KG1 (cell line): ENCODE results near the gene SCP2.

Experiments
- DNase-seq: peaks from one replicate; lab custom pipeline; 2025; lab: John Stamatoyannopoulos, UW

SCP2 gene

DNA sequence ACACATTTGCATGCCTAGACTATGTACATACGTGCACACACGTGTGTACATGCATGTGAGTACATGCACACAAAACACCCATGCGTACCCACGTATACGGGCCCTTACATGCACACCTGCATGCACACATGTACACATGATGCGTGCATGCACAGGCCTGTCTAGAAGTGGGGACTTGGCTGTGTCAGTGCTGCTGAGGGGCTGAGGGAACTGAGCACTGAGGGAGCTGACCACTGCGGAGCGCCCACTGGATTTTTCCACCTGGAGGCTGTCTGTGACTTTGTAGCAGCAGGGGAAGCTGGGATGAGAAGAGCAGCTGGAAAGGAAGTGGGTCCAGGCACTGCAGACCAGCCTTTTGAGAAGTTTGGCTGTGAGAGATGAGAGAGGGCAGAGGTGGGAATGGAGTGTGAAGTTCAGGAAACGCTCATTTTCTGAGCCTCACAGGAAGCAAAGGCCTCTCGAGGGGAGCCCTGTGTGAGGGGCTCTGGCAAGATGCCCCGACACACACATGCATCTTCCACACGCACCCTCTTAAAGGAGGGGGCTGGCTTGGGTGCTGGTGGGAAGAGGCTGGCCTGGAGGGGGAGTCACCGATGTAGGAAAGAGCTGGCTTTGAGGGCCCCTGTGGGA is 155.9 kb downstream of the SCP2 start:
- DNase-seq: no peak

DNA sequence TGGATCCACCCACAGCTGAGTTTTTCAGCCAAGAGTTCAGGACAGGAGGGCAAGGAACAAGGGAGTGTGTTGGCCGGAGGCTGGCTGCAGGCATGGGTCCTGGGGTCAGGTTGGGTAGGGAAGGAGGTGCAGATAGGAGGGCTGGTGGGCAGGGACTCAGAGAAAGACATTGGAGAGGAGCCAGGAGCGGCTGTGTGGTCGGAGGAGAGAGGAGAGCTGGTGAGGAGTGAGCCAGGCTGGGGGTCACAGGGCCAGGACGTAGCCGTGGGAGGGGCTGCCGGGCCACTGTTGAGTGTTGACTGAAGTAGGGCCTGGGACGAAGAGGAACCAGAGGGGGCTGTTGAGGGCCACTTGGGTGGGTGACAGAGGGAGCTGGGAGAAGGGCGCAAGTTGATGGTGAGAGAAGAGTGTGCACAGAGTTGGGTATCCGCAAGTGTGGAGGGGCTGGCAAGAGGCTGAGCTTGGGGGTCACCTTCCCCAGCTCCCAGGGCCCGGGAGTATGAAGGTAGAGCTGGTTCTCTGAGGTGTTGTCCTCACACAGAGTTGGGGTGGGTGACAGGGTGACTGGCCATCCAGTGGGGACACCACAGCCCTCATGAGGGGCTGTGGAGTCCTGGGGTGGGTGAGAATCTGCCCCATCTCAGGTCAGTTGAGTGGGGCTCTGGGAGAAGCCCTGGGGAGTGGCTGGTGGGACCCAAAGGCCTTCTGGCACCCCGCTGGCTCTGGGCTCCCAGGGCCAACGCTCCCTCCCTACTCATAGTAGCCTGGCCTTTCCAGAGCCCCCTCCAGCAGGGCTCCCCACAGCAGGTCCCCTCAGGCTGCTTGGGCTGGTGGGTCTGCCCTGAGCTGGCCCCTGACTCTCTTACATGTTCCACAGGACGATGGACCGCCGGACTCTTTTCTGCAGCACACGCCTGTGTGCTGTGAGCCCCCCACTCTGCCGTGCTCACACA is 156.8 kb downstream of the SCP2 start:
- DNase-seq: no peak

DNA sequence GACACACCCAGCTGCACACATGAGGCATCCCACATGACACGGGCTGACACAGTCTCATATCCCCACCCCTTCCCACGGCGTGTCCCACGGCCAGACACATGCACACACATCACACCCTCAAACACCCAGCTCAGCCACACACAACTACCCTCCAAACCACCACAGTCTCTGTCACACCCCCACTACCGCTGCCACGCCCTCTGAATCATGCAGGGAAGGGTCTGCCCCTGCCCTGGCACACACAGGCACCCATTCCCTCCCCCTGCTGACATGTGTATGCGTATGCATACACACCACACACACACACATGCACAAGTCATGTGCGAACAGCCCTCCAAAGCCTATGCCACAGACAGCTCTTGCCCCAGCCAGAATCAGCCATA is 157.5 kb downstream of the SCP2 start:
- no peak for DNase-seq

DNA sequence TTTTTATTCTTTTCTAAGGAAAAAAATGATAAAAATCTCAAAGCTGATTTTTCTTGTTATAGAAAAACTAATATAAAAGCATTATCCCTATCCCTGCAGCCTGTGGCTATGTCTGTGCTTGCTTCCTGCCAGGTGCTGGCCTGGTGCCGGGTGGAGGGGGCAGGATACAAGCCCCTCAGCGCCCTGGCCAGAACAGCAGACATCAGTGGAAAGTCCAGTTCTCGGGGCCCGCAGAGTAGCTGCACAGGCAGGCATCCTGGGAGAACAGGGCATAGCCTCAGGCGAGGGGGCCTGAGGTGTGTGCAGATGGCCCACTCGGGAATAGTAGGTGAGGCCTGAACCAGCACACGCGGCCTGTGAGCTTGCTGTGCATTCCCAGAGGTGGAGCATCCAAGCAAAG is 158.3 kb downstream of the SCP2 start:
- no peak for DNase-seq

DNA sequence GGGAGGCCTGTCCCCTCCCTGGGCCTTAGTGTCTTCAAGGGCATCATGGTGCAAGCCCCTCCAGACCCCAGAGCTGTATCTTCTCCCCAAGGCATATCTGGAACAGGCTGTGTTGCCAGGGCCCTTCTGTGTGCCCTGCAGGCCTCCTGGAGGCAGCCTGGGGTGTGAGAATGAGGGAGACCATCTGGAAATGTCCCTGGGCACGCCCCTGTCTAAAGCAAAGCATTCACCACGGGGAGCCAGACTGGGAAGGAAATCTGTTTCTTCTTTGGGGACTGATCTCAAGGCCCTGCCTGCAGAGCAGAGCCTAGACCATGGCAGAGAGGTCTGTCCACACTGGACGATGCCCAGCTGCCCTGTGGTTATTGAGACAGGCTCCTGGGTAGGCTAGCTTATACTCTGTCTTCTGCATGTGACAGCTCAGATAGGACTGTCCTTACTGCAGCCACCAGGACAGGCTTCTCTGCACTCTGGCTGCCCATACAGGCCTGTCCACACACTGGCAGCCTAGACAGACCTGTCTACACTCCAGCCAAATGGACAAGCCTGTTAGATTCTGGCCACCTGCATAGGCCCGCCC is 159.5 kb downstream of the SCP2 start:
- no peak for DNase-seq

DNA sequence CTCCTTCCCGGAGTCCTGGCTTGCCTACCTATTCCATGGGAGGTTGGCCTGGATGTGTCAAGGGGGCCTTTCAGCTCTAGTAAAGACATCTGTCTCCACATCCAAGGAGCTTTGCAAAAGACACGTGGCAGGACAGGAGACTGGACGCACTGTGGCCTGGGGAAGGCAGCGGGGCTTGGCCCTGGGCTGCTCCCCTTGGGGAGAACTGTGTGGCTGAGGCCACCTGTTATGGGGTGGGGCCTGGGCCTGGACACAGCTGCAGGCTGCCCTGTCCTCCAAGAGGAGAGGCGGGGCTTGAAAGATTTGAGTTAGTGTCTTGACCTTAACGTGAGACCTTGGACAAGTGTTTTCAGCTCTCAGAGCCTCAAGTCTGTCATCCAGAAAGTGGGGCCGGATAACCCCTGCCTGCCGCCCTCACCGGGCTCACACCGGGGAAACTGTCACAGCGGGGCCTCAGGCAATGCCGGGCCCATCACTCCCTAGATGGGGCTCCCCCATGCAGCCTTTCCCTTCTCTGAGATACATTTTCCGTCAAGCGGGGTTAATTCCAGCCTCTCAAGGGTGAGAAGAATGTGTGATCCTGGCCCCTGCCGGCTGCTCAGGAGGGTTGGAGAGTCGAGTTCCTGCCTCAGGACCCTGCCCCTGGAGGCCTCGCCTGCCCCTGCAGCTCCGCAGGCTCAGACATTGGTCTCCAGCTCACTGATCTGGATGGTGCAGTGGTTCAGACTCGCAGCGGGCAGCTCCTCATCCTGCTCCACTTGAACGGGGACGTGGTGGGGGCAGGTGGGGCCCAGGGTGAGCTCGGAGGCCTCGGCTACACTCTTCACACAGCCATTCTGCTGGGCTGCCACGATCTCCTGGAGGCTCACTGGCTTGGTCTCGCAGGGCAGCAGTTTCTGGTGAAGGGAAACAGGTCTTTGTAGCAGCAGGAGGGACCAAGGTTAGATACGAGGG is 160.5 kb downstream of the SCP2 start:
- no peak for DNase-seq

DNA sequence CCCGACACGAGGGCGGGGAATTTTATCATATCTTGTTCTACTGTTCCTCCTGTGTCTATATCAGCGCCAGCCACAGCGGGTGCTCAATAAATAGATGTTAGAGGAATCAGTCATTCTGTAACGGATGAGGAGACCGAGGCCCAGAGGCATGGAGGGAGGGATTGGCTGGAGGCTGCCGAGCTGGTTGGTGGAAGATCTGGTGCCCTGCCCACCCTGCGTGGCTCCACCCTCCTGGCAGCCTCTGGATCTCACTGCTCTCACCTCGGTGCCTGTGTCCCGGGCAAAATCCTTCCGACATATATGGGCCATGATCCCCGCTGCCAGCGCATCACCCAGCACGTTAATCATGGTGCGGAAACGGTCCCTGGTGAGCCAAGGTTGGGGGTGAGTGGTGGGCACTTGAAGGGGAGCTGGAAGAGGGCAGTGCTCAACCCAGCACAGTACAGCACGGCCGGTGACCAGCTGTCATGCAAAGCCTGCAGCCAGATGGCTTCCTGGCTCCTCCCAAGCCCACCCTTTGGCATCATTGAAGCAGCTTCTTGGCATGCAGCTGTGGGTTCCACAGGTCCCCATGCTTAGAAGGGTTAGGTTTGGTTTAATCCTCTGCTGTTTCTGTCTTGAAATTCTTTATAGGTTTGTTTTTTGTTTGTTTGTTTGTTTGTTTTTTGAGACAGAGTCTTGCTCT is 161.7 kb downstream of the SCP2 start:
- no peak for DNase-seq

DNA sequence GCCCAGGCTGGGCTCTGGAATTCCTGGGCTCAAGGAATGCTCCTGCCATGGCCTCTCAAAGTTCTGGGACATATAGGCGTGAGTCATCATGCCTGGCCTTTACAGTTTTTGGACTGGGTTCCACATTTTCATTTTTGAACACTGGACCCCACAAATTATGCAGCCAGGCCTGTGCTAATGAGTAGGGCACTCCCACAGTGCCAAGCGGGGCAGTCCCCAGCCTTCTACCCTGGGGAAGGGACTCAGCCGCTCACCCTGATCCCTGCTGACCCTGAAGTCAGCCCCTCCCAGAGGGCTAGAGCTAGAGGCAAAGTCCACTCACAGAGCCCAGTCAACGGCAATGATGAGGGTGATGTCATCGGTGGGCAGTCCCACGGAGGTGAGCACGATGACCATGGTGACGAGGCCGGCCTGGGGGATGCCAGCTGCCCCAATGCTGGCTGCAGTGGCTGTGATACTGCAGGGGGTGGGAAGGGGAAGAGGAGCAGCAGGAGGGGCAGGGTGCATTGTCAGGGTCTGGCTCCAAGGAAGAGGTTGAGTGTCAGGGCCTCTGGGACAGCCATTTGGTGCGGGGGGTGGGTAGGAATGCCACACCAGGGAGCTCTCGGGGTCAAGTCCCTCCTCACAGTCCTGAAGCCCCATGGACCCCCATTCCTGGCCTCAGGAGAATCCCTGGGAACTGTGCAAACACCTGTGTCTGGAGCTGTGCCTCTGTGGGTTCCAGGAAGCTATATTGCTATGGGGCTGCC is 162.6 kb downstream of the SCP2 start:
- no peak for DNase-seq

DNA sequence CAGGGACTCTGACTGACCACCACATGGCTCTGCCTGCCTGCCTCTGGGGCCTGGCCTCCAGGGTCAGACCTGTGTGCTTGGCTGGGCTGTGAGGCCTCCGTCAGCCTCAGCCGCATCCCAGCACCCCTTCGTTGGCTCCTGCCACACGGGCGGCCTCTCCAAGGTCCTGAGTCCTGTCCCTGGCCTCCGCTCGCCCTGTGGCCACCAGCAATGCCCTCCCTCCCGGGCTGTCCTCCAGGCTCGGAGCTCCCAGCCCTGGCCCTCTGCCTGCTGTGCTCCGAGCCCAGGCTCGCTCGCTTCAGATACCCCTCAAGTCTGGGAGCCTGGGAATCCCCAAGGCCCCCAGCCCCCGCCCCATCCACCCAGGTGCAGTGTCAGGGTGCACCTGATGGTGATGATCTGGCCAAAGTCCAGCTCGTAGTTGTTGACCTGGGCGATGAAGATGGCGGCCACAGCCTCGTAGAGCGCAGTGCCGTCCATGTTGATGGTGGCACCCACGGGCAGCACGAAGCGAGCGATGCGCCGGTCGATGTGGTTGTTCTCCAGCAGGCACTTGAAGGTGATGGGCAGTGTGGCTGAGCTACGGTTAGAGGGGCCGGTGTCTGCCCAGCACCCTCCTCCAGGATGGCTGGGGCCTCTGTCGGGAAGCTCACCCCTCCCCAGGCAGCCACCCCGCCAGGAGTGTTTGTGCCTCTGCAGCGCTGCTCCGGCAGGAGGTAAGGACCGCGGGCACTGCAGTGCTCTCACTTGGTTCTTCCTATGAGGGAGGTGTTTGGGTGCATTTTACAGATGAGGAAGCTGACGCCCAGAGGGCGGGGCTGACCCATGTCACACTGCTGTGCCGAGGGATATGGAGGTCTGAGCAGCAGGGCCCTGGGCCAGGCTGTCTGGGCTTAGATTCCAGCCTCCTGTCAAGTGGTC is 163.4 kb downstream of the SCP2 start:
- no peak for DNase-seq

DNA sequence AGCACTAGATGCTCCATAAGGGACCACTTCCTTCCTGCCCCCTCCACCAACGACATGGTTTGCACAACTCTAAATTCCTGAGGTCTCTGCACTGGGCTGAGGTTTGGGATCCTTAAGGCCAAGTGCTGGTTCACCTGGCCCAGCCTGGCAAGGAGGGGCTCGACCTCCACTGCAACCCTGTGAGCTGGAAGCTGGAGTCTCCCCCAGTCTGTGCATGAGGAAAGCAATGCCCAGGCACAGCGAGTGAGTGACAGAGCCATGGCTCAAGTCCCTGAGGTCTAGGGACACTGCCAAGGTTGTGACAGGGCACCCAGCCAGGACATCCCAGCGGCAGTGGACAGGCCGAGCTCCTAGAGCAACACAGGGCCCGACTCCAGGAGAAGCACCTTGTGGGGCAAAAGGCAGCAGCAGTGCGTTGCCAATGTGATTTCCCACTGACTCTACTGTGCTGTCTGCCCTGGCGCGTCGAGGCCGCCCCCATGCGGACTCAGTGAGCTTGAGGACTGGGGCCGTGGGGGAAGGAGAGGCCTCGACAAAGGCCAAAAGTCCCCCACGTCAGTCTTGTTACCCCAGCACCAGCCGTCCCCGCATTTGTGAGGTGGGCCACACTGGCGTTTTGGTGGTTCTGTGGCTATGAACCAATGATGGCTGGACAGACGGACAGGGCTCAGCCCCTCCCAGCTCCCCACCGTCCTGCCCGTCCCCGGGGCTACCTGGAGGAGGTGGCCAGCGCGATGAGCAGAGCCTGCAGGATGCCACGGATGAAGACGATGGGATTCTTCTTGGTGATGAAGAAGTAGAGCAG is 165.0 kb downstream of the SCP2 start:
- no peak for DNase-seq

DNA sequence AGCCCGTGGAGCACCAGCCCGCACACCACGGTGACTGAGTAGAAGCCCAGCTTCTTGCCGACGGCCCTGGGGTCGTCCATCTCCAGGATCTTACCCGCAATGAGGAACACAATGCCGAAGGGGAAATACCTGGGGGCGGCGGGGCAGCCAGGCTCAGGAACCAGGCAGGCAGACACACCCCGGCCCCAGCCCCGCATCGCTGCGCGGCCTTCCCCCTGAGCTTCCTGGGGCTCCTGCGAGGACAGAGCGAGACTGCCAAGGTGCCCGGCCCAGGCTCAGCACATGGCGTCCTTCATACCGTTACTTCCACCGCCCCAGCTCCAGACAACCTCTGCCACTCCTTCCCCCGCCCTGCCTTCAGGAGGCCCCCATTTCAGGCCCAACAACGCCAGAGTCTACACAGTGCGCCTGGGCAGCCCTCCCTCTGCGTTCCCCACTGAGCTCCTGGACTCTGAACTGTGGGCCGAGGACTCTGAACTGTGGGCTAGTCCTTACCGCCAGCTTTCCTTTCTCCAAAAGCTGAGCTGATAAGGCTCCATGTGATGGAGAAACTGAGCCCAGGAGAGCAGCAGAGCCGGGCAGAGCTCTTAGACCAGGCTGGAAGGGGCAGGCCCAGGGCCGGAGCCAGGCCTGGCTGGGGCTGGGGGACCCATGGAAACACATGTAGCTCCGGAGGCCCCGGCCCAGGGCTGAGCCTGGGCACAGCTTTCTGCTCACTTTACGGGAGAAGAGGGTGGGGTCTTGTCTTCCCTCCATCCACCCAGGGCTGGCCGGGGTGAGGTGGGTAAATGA is 165.8 kb downstream of the SCP2 start:
- no peak for DNase-seq

DNA sequence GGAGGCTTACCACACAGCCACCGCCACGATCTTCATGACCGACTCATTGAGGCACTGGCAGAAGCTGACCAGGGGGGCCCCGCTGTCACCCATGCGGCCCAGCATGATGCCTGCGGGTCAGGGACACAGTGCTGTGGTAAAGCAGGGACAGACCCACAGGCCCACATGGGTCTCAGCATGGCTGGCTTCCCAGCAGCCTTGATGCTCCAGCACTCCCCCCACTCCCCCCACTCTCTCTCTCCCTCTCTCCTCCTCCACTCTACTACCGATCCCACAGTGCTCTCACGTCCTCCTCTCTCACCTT is 166.3 kb downstream of the SCP2 start:
- DNase-seq: no peak

DNA sequence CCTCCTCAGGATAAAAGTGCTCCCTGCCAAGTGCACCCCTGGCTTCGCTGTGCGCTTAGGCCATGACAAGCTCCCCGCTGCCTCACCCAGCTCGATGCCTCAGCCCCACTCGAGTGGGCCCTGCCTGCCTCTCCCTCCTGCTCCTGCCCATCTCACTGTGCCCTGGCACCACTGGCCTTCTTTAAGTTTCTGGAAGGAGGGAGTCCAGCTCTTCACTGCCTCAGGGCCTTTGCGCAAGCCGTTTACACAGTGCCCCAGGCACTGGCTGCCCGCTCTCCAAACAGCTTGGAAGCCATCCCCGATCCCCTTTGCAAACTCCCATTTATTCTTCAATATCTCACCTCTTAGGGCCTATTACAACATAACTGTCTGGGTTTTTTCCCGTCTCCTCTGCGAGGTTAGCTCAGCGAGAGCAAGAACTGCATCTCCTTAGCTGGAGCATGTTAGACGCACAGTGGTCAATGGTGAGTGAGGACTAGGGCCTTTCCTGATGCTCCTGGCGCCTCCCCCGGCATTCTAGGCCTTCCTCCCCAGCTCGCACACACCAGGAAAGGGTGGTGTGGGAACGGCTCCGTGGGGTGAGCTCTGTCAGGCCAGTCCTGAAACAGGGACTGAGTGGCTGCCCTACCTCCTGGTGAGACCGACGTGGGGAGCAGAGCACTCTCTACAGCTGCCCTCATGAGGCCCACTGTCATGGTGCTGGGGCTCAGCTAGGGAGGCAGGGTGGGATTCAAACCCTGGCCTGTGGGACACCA is 166.9 kb downstream of the SCP2 start:
- DNase-seq: no peak

DNA sequence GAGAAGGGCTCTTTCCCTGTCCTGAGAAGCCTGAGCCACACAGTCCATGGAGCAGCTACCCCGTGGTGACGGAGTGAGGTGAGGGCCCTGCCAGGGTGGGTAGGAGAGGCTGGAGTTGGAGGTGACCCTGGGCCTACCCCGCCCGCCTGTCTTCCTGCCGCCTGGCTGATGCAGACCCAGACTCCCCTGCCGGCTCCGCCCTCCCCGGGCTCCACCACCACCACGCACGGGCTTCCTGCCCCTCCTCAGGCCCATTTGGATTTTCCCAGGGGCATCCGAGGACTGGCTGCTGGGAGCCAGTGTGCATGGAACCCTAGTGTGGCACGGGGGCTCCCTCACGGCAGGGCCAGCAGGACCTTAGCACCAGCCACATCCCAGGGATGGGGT is 167.4 kb downstream of the SCP2 start:
- DNase-seq: no peak
